ENCODE results near the gene LRG1.

DNA sequence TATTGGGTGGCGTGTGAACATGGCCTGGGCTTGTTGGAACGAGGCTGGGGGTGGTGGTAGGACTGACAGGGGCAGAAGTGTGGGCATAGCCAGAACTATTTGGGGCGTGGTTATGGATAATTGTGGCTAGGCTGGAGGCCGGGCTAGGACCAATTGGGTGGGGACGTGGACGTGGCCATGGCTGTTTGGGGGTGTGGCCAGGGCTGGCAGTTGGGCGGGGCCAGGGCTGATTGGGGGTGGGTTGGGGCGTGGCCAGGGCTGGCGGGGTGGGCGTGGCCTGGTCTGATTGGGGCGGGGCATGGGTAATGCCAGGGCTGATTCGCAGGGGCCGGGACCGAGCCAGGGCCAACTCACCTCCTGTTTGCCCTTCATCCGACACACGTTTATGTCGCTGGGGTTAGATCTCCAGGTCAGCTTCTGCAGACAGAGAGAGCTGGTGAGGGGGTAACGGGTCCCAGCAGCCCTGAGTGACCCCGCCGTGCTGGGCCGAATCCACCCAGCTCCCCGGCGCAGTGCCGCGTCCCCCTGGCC, 16.8 kb upstream of the LRG1 start:
- TF ChIP-seq POLR2AphosphoS5 (IDR thresholded peaks at IDR 0.05; ENCODE audit: low read depth, low read length) (no peak), TAF1 (IDR thresholded peaks at IDR 0.05; ENCODE audit: borderline replicate concordance, insufficient read depth, low read length) (no peak), FOXP2 (optimal IDR thresholded peaks at IDR 0.05; ENCODE audit: borderline replicate concordance, extremely low read depth, extremely low read length, insufficient read depth) (no peak)
- TF ChIP-seq, protein P1, sequence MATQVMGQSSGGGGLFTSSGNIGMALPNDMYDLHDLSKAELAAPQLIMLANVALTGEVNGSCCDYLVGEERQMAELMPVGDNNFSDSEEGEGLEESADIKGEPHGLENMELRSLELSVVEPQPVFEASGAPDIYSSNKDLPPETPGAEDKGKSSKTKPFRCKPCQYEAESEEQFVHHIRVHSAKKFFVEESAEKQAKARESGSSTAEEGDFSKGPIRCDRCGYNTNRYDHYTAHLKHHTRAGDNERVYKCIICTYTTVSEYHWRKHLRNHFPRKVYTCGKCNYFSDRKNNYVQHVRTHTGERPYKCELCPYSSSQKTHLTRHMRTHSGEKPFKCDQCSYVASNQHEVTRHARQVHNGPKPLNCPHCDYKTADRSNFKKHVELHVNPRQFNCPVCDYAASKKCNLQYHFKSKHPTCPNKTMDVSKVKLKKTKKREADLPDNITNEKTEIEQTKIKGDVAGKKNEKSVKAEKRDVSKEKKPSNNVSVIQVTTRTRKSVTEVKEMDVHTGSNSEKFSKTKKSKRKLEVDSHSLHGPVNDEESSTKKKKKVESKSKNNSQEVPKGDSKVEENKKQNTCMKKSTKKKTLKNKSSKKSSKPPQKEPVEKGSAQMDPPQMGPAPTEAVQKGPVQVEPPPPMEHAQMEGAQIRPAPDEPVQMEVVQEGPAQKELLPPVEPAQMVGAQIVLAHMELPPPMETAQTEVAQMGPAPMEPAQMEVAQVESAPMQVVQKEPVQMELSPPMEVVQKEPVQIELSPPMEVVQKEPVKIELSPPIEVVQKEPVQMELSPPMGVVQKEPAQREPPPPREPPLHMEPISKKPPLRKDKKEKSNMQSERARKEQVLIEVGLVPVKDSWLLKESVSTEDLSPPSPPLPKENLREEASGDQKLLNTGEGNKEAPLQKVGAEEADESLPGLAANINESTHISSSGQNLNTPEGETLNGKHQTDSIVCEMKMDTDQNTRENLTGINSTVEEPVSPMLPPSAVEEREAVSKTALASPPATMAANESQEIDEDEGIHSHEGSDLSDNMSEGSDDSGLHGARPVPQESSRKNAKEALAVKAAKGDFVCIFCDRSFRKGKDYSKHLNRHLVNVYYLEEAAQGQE (IDR thresholded peaks at IDR 0.05; ENCODE audit: insufficient read depth in 1 of 2, low read depth in 2 of 2, low read length in 2 of 2): no peak

Data from PFSK-1 (cell line).